DND-41 (cell line): ENCODE measurements around the gene NXPH1.

Experiments
- EZH2 ChIP-seq: IDR thresholded peaks from 3 replicates; pipeline ENCODE4 v1.6.1; 2012; ENCODE audit warnings: borderline replicate concordance, low read depth, mild to moderate bottlenecking, moderate library complexity, low read length, inconsistent platforms; ENCODE audit not compliant: severe bottlenecking
- TF ChIP-seq, protein P1 (sequence below): IDR thresholded peaks from 2 replicates; pipeline ENCODE4 v1.5.1; 2012; ENCODE audit warnings: borderline replicate concordance, low read length, moderate library complexity, mild to moderate bottlenecking; ENCODE audit not compliant: poor library complexity, severe bottlenecking; ENCODE audit errors: extremely low read depth

DNA sequence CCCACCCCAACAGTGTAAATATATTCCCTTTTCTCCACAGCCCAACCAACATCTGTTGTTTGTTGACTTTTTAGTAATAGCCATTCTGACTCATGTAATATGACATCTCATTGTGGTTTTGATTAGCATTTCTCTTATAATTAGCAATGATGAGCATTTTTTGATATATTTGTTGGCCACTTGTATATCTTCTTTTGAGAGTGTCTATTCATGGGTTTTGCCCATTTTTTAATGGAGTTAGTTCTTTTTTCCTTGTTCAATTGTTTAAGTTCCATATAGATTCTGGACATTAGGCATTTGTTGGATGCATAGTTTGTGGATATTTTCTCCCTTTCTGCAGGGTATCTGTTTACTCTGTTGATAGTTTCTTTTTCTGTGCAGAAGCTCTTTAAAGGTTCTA is 340.1 kb downstream of the NXPH1 start:
- TF ChIP-seq, protein P1, sequence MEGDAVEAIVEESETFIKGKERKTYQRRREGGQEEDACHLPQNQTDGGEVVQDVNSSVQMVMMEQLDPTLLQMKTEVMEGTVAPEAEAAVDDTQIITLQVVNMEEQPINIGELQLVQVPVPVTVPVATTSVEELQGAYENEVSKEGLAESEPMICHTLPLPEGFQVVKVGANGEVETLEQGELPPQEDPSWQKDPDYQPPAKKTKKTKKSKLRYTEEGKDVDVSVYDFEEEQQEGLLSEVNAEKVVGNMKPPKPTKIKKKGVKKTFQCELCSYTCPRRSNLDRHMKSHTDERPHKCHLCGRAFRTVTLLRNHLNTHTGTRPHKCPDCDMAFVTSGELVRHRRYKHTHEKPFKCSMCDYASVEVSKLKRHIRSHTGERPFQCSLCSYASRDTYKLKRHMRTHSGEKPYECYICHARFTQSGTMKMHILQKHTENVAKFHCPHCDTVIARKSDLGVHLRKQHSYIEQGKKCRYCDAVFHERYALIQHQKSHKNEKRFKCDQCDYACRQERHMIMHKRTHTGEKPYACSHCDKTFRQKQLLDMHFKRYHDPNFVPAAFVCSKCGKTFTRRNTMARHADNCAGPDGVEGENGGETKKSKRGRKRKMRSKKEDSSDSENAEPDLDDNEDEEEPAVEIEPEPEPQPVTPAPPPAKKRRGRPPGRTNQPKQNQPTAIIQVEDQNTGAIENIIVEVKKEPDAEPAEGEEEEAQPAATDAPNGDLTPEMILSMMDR, result no peak
- TF ChIP-seq EZH2, result no peak
